HG03060 (cell line): ENCODE results near the gene CTTN.

Experiments
- ATAC-seq: cut with Tn5 transposase; IDR thresholded peaks from one replicate; pipeline ENCODE4 v1.9.1; 2021; ENCODE audit warnings: low read depth, moderate number of reproducible peaks; ENCODE audit not compliant: unreplicated experiment

Gene CTTN

DNA sequence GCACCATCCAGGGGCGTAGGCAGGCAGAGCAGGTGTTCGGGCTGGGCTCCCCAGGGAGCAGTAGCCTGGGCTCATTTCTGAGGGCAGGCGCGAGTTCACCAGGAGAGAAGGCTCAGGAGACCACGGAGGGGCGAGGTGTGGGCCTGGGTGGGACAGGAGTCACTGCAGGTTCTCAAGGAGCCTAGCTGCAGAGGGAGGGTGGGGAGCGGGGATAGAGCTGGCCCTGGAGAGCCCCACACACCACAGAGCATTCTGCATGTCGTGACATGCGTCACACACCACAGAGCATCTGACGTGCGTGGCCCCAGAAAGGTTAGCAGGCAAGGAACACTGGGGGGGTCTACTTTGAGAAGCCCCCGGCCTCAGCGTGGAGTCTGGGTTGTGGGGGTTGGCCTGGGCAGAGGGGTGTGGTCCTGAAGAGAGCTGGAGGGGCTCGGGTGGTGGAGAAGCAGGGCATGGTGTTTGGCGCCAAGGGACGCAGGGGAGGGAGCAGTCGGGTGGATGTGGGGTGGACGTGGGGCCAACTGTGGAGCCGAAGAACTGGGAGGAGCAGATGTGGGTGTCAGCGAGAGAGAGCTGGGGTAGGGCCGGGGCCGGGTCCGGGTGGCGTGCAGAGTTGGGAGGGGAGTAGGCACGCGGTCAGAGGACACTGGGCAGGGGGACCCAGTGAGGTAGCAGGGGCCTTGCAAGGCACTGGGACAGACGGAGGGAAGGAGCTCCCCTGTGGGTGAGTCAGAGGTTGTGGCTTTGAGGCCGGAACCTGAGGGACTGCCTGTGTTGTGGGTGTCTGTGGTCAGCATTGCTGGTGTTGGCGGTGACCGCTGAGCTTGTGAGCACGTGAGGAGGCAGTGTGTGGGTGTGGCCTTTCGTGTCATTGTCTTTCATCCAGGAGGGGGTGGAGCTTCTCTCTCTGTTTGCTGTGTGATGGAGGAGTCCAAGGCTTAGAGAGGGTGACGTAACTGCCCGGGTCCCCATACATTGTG lies 25.5 kb downstream of the CTTN start:
- no peak for ATAC-seq

DNA sequence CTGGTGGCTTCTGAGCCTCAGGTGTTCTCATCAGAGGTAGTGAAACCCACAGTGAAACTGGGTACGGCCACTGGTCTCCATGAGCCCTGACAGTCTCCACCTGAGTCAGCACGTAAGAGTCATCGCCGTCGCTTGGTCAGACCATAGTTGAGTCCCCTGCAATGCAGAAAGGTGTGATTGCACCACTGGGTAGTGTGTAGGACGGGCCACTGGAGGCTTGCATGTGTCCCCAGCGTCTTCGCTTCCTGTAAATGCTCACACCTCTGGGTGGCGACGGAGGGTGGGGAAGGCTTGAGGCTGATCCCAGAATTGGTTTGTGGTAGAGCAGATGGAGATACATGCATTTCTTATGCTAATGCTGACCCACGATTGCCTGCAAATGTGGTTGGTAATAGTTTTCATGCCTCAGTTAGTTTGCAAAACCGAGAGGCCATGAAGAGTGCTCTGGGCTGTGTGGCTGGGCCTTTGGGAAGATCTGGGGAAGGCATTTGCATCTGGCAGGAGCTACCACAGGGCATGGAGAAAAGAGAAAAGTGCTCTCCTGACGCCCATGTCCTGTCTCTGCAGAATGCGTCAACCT lies 26.5 kb downstream of the CTTN start:
- ATAC-seq = no peak

DNA sequence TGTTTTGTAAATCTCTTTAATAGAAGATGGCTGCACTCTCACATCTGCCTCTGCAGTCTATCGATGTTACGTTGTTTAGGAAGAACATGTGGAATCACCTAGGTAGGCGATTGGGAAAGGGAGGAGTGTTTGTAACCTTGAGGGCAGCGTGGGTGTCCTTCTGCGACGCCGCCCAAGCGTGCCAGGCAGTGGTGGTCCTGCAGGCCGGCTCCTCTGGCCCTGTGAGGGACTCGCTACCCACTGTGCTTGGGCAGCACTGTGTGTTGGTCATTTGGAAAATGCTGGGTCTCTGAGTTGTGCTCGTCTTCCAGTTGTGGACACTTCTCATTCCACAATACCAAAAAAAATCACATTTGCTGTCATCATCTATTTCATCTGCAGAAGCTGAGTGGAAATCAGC lies 29.1 kb downstream of the CTTN start:
- no peak for ATAC-seq

DNA sequence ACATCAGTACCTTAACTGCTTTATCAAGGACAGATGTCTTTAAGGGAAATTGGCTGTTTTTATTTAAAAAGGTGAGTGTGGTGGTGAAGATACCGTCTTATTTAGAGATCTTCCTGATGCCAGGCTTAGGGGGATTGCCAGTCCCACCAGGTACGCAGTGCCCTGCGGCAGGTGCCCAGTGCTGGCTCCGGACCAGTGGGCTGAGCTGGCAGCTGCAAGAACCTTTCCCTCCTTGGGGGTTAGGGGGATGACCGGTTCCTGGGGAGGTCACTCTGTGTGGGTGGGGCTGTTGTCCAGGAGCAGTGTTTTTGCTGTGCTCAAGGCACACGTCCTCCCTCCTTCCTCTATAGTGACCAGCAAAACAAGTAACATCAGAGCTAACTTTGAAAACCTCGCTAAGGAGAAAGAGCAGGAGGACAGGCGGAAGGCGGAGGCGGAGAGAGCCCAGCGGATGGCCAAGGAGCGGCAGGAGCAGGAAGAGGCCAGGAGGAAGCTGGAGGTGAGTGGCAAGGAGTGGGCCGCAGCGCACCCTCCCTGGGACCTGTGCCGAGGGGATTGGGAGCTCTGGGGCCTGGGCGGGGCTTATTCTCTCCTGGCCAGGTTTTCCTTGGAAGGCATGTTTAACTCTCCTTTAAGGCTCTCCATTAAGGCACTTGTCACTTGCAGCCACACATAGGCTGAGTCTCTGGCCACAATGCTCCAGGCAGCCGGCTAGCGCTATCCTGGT lies 30.5 kb downstream of the CTTN start:
- no peak for ATAC-seq

DNA sequence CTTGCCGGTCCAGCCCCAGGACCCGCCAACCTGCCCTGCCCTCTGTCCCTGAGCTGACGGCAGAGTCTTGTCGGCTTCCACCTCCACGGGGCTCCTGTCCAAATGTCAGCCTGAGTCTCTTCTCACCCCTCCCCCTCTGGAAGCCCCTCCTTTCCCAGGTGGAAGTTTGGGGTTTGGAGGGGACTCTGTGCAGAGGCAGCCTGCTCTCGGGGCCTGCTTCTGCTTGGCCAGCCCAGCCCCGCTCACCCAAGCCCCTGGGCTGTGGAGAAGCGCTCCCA lies 31.0 kb downstream of the CTTN start:
- no peak for ATAC-seq

DNA sequence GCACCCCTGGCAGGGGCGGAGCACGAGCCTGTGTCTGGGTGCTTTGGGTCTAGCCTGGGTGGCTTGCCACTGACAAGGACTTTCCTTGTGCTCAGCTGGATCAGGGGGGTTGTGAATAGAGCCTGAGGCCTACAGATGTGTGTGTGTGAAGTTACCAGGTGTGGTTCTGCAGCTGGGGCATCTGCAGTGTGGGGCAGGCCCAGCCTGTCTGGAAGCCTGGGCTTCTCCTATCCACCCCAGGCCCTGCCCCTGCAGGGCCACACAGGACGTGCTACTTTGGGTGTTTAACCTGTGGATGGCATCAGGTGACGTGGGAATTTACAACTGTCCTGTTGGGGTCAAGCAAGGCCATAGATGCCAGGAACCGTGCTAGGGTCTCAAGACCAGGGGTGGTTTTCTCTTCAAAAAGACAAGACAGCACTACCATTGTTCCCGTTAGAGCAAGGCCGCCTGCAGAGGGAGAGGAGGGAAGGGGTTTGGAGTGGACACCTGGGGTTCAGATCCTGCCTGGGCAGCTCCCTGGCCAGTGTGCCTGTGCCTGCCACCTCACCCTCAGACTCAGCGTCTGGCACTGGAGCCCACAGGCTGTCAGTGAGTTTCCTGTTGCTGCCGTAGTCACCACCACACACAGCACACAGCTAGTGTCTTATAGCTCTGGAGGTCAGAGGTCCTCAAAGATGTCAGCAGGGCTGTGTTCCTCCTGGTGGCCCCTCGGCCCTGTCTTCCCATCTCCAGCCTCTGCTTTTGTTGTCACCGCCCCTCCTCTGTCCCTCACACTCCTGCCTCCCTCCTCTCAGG lies 31.6 kb downstream of the CTTN start:
- ATAC-seq = no peak

DNA sequence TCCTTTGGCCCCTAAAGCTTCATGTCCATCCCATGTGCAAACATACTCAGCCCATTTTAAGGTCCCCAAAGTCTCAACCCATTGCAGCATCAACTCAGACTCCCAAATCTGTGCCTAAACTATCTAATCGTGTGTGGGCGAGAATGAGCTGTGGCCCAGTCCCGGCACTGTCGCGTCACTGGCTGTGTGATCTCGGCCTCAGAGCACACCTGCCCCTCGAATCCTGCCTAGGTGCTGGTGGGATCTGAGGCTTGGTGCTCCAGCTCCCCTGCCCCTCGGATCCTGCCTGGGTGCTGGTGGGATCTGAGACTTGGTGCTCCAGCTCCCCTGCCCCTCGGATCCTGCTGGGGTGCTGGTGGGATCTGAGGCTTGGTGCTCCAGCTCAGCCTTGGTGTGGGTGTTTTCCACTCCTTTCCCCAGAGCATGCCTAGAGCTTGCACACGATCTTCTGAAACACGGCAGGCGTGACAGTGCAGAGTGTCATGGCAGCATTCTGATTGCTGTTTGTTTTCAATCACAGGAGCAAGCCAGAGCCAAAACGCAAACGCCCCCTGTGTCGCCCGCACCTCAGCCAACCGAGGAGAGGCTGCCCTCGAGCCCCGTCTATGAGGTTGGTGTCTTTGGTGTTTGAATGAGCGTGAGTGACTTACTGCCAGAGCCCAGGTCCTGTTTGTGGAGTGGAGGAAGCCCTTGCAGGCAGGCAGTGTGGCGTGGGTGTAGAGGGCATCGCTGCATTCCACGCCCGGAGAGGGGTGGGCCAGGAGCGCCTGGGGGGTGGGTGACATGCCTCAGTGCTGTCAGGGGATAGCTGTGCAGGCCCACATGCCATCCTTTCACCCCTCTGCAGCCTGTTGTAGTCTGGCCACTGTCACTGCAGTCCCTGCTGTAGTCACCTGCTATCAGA lies 32.6 kb downstream of the CTTN start:
- no peak for ATAC-seq

DNA sequence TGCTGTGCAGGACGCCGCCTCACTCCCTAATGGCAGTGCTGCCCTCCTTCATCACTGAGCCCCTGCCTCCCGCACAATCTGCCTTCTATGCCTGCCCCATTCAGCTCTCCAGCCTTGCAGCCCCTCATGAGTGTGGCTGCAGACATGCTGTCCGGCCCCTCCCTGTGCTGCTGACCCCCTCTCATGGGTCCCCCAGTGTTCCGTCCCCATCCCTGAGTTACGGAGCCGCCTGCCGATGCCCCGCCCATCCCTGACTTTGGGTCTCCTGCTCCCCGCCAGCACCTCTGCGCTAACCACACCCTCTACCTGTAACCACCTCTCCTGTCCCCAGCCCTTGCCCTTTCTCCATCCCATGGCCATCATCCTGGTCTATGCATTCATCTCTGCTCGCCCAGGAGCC lies 33.3 kb downstream of the CTTN start:
- no peak for ATAC-seq

DNA sequence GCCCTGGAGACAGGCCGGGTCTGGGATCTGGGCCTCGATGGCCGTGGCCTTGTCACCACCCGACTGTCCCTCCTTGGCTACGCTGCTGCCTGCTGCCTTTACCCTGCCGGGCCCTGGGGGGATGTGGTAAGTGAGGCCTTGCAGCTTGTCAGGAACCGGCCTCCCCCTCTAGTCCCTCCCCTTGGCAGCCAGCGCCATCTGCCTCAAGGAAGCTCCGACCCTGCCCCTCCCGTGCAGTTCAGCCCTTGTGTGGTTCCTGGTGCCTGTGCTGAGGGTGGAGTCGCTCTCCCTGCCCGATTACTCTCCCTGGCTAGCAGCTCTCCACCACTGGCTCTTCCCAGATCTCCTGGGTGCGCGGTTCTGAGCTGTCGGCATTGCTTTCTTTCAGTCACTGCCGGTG lies 33.7 kb downstream of the CTTN start:
- no peak for ATAC-seq

DNA sequence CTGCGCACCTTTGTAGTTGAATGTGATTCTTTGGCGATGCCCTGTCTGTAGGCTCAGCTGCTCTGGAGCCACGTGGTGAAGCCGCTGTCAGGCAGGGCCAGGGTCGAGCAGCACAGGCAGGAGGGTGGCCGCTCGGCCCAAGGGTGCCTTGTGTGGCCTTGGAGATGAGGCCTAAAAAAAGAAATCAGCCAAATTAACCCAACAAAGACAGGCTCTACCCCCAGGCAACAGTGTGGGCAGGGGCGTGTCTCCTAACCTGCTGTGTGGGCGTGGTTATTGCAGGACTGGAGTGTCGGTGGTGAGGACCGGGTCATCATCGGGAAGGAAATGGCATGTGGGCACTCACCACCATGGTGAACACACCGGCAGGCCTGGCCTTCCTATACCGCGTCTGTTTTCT lies 34.3 kb downstream of the CTTN start:
- ATAC-seq = no peak

DNA sequence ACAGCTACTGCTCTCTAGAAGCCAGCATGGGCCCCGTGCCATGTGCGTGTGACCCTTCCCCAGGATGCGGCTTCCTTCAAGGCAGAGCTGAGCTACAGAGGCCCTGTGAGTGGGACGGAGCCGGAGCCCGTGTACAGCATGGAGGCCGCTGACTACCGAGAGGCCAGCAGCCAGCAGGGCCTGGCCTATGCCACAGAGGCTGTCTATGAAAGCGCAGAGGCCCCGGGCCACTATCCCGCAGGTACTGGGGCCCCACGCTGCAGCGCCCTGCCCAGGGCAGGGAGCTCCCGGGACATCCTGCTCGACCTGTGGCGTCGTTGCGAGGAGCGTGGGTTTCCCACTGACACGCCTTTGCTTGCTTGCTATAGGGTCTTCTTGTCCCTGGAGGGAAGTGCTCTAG lies 34.7 kb downstream of the CTTN start:
- ATAC-seq = no peak

DNA sequence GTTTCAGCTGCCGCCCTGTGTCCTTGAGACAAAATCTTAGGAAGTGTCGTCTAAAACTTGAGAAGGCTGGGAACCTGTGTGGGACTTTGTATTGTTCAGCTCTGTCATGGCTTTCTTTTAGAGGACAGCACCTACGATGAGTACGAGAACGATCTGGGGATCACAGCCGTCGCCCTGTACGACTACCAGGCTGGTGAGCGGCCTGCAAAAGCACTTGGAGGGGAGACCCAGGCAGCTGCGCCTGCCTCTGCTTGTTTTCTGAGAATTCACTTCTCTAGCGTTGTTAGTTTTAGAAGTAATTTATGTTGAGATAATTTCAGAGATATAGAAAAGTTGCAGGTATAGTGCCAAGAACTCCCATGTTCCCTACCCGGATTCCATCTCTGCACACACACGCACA lies 35.2 kb downstream of the CTTN start:
- no peak for ATAC-seq

DNA sequence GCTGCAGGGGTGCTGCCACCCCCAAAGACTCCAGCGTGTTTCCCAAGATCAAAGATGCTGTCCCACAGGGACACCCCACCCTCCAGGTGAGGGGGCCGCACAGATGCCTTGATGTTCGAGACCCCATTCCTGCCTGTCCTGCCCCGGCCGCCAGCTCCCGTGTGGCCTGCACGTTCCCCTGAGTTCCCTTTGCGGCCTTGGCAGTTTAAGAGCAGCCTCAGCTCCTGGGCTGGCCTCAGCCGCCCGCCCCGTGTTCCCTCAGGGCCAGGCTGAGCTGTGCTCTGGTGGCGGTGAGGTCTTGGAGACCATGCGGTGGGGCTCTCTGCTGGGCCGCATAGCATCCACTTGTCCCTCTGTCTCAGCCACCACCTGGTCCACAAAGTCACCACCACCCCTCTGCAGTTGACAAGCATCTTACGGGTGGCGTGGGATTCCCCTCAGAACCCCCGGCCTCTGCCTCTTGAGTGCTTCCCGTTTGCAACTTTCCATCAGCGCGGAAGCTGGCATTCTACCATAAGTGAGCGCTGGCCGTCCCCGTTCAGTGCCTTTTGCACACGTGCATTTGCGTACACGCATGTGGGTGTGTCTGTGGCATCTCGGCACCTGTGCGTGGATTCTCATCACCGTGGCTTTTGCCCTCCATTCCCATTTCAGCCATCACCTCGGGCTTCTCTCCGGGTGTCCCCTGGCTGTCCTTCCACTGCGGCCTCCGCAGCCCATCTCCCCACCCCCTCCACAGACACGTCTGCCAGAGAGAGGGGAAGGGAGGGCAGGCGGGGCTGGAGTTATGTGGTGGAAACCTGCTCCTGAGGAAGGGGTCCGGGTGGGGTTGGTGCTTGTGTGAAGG lies 35.9 kb downstream of the CTTN start:
- ATAC-seq = no peak

DNA sequence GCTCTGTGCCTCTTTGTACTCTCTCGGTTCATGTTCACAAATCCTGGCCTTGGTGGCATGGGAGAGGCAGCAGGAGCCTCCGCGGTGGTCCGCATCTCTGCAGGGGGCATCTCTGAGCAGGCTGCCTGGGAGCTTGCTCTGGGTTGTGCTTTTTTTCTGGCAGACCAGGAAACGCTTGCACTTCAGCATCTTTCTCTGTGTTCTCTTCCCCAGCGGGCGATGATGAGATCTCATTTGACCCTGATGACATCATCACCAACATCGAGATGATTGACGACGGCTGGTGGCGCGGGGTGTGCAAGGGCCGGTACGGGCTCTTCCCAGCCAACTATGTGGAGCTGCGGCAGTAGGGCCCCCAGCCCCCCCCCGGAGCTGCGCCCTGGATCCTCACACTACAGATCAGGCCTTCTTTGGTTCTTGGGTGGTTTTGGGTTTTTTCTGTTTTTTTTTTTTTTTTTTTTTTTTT lies 36.5 kb downstream of the CTTN start:
- ATAC-seq = no peak

DNA sequence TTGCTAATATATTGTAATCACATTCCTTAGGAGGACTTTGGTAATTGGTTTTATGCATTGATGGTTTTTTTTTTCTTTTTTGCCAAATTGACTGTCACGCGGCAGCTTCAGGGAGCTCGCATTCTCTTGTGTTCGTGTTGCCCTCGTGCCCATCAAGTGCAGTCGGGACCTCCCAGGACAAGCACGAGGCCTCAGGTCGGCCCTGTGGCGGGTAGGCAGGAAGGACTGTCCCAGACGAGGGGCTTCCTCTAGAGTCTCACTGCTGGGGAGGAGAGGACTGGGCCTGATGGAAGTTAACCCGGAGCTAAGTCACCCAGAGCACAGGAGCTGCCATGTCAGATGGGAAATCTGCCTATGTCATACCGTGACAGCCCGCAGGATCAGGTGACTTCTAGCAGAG lies 37.0 kb downstream of the CTTN start:
- no peak for ATAC-seq

DNA sequence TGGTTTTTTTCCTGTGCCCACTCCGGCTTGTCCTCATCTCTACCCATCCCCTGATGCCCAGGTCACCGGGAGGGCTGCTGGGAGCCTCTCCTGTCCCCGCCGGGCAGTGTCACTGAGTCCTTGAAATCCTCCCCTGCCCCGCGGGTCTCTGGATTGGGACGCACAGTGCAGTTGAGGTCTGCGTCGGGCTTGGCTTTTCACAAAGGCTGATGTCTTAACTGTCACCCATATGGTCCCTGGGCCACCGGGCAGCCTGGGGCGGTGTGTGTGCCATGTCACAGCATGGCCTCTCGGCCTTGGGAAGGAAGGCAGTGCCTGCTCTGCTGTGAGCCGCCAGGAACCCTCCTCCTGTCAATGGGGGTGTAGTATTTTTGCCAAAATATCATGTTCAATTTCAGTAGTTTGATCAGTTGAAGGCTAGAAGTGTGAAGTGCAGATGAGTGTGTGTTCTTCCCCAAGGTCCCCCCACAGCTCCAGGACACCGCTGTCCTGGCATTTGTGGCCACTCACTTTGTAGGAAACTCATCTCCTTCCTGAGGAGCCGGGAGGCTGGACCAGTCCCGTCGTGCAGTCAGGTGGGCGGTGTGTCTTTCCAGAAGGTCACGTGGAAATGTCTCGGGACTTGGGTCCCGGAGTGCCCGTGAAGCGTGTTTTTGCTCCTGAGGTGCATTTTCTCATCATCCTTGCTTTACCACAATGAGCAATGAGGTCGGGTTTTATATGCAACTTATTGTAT lies 37.6 kb downstream of the CTTN start:
- ATAC-seq = no peak

DNA sequence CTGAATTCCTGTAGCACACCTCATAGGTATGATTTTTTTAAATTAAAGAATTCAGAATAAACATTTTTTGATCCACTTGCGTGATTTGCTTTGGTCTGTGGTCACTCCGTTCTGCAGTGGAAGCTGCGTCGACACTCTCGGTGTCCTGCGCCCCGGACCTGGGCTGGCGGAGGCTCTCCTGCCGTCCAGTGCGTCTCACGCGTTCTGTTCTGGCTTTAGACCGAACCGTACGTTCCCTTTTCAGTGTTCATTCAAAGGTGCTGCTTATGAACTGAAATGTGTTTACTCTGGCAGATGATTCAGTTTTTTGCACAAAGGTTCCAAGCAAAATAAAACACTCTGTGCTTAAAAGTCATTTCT lies 38.2 kb downstream of the CTTN start:
- no peak for ATAC-seq

DNA sequence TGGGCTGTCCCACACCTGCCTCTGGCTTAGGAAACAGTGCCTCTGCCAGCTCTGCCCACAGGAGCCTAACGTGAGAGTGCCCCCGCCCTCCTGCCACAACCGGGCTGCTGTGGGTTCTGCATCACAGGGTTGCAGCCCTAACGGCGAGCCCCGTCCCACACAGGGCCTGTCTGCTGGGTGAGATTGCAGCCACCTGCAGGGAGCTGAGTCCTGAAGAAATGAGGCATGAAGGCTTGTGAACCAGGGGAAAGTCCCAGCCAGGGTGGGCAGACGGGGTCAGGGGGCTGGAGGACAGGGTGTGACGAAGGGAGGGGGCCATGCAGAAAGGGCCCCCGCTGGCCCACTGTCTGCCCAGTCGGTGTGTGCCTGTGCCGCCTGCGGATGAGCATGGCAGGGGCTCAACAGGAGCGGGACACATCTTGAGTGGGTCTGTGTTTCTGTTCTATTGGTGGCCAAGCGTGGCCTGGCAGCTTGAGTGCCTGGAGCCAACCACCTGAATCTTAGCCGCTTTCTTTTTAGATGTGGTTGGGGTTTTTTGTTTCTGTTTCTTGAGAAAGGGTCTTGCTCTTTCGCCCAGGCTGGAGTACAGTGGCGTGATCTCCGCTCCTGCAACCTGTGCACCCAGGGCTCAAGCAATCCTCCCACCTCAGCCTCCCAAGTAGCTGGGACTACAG lies 38.9 kb downstream of the CTTN start:
- no peak for ATAC-seq
